Measurements from ENCODE around the gene PDE2A. TPM values are rescaled to one million over a fixed set of nuclear protein-coding genes. Genes with fewer than 3 reads are reported as not detected.
"Not testable (repeated sequence)": the region's sequence is repeated elsewhere in the genome, so short reads cannot be mapped to it uniquely, and the experiment has no call there.

PDE2A gene
- total and polyA plus RNA-seq, 3 donors from 2014 or later: 14.1 to 20.6 (median 15.2) TPM

DNA sequence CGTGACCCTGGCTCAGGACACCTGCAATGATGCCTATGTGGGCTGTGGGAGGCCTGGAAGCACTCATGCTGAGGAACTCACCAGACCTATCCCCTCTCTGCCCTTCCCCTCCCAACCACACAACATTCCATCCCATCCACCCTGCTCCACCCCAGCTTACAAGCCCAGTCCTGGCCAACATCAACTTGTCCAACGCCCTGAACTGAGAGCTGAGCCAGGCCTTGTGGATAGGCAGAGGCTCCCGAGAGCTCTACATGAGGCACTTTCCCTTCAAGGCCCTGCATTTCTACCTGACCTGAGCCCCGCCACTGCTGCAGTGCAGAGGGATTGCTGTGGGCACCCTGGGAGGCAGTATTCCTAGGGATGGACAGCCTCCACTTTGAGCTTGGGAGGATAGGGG lies 112.4 kb downstream of the PDE2A start:
- H3K4me1 ChIP-seq: no peaks in the 10 kb centered on the region
- intact Hi-C loops (cut with DNase I; ENCODE audit: low total_unique reads): no loop called here
- H3K27ac ChIP-seq: no peak overlapping the region
- no peaks in the 10 kb centered on the region for H3K27me3 ChIP-seq
- TF ChIP-seq, protein P1, sequence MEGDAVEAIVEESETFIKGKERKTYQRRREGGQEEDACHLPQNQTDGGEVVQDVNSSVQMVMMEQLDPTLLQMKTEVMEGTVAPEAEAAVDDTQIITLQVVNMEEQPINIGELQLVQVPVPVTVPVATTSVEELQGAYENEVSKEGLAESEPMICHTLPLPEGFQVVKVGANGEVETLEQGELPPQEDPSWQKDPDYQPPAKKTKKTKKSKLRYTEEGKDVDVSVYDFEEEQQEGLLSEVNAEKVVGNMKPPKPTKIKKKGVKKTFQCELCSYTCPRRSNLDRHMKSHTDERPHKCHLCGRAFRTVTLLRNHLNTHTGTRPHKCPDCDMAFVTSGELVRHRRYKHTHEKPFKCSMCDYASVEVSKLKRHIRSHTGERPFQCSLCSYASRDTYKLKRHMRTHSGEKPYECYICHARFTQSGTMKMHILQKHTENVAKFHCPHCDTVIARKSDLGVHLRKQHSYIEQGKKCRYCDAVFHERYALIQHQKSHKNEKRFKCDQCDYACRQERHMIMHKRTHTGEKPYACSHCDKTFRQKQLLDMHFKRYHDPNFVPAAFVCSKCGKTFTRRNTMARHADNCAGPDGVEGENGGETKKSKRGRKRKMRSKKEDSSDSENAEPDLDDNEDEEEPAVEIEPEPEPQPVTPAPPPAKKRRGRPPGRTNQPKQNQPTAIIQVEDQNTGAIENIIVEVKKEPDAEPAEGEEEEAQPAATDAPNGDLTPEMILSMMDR (IDR thresholded peaks at IDR 0.05): no peak
- no peak for TF ChIP-seq POLR2A (IDR thresholded peaks at IDR 0.05)
- no peak overlapping the region for H3K4me3 ChIP-seq
- no peaks in the 10 kb centered on the region for H3K9me3 ChIP-seq
- no peak for DNase-seq
- 57 to 80% methylated on average over 1 to 4 of the region's 4 CpGs for WGBS, 2 donors
- H3K36me3 ChIP-seq (ENCODE audit: low read depth, missing control alignments): no peaks in the 10 kb centered on the region

DNA sequence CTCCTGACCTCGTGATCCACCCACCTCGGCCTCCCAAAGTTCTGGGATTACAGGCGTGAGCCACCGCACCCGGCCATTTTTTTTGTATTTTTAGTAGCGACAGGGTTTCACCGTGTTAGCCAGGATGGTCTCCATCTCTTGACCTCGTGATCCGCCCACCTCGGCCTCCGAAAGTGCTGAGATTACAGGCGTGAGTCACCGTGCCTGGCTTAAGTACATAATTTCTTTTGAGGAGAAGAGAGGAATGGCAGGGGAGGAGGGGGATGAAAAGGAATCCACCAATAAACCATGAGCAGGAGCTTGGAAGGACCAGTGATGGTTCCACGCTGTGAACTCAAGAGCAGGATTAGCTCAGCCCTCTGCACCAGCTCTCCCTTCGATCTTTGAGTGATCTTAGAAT lies 113.4 kb downstream of the PDE2A start:
- H3K27me3 ChIP-seq; H3K4me3 ChIP-seq; H3K4me1 ChIP-seq; DNase-seq; H3K27ac ChIP-seq; intact Hi-C loops (cut with DNase I; ENCODE audit: low total_unique reads); H3K9me3 ChIP-seq; H3K36me3 ChIP-seq (ENCODE audit: low read depth, missing control alignments): not testable (repeated sequence)
- 53 to 68% methylated on average over 15 of the region's 15 CpGs for WGBS, 2 donors

DNA sequence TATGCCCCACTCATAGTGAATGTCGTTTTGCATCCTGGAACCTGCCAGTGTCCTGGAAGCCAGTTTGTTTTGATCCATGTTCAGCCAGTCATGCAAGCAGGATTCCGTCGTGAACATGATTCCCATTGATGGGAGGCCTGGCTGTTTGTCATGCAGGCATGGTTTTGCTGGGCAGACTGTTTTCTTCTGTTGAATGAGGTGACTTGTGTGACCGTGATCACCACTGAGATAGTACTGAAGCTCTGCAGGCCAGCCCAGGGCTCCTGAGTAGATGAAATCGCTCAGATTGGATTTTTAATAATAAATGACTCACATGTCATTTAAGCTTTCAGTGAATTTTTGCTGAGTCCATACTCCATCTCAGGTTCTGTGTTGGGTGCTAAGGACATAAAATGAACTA lies 117.8 kb downstream of the PDE2A start:
- Histone ChIP-seq H3K36me3 (ENCODE audit: low read depth, missing control alignments) (no peaks in the 10 kb centered on the region), H3K4me1 (no peaks in the 10 kb centered on the region), H3K9me3 (no peaks in the 10 kb centered on the region), H3K27ac (no peak overlapping the region), H3K4me3 (no peak overlapping the region), H3K27me3 (no peaks in the 10 kb centered on the region)
- WGBS, 2 donors: 55 to 66% methylated on average over 5 of the region's 5 CpGs
- DNase-seq: no peak
- intact Hi-C loops (cut with DNase I; ENCODE audit: low total_unique reads): no loop called here
- TF ChIP-seq, protein P1 (IDR thresholded peaks at IDR 0.05): no peak
- no peak for TF ChIP-seq POLR2A (IDR thresholded peaks at IDR 0.05)

DNA sequence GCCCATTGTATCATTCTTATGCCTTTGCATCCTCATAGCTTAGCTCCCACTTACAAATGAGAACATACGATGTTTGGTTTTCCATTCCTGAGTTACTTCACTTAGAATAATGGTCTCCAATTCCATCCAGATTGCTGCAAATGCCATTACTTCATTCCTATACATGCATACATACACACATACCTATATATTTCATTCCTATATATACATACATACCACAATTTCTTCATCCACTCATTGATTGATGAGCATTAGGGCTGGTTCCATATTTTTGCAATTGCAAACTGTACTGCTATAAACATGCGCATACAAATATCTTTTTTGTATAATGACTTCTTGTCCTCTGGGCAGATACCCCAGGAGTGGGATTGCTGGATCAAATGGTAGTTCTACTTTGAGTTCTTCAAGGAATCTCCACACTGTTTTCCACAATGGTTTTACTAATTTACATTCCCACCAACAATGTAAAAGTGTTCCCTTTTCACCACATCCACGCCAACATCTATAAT lies 119.2 kb downstream of the PDE2A start:
- H3K9me3 ChIP-seq; H3K27me3 ChIP-seq; H3K4me1 ChIP-seq; intact Hi-C loops (cut with DNase I; ENCODE audit: low total_unique reads); H3K4me3 ChIP-seq; H3K27ac ChIP-seq; H3K36me3 ChIP-seq (ENCODE audit: low read depth, missing control alignments); DNase-seq: not testable (repeated sequence)
- 92% methylated on average over 3 of the region's 3 CpGs for WGBS, 2 donors

DNA sequence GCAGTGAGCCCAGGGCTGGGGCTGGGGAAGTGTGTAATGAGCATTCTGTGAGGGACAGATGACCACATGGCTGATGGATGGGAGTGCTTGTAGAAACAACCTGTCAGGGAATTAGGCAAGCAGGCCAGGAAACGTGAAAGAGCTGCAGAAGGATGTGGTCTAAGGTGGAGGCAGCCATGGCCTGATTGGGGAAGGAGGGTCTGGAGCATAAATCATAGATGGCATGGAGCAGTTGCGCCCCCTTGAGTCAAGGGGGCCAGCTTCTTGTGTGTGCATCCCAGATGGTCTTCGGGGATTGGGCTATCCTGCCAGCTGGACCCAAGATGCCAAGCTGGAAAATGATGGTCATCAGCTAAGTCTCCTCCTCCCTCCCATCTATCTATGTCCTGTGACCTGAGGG lies 120.5 kb downstream of the PDE2A start:
- Histone ChIP-seq H3K36me3 (ENCODE audit: low read depth, missing control alignments) (no peaks in the 10 kb centered on the region), H3K4me1 (no peaks in the 10 kb centered on the region), H3K27ac (no peak overlapping the region), H3K4me3 (no peak overlapping the region), H3K9me3 (no peaks in the 10 kb centered on the region), H3K27me3 (no peaks in the 10 kb centered on the region)
- 68 to 73% methylated on average over 3 of the region's 3 CpGs for WGBS, 2 donors
- TF ChIP-seq POLR2A (IDR thresholded peaks at IDR 0.05): no peak
- TF ChIP-seq, protein P1 (IDR thresholded peaks at IDR 0.05): no peak
- DNase-seq: no peak
- intact Hi-C loops (cut with DNase I; ENCODE audit: low total_unique reads): no loop called here

DNA sequence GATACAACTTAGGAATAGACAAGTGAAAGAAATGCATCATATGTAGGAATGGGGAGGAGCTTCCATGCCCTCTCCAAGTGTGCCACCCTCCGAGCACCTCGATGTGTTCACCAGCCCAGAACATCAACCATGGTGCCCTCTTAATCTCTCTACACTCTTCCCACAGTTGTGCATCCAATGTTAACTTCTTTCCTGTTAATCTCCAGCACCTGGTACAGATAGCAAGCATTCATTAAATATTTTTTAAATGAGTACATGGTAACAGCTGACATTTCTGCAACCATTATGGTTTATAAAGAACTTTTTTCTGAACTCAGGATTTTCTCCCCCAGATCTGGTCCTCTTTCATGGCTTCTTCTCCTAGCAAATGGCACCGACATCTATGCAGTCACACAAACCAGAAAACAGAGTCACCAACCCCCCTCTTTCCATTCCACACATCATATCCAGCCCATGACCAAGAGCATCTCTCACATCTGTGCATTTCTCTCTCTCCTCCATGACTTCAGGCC lies 121.8 kb downstream of the PDE2A start:
- Histone ChIP-seq H3K4me3 (no peak overlapping the region), H3K36me3 (ENCODE audit: low read depth, missing control alignments) (no peaks in the 10 kb centered on the region), H3K9me3 (no peaks in the 10 kb centered on the region), H3K27ac (no peak overlapping the region), H3K4me1 (no peaks in the 10 kb centered on the region), H3K27me3 (no peaks in the 10 kb centered on the region)
- no peak for TF ChIP-seq POLR2A (IDR thresholded peaks at IDR 0.05)
- TF ChIP-seq, protein P1 (IDR thresholded peaks at IDR 0.05): no peak
- no peak for DNase-seq
- intact Hi-C loops (cut with DNase I; ENCODE audit: low total_unique reads): no loop called here
- 94% methylated on average over 3 of the region's 3 CpGs for WGBS, 2 donors
